NCI-H2029 (cell line): Measurements from ENCODE around the gene ABT1.

Experiments used
- DNase-seq: peaks from one replicate; lab custom pipeline; 2025; lab: John Stamatoyannopoulos, UW

The ABT1 gene

GRCh38 chr6:26607434-26608230 is 10.9 kb downstream of the ABT1 start:
- peak; percentile 72 for DNase-seq

- DNase-seq = no peak
Measured at GRCh38 chr6:26609463-26609862, 12.7 kb downstream of the ABT1 start.

- no peak for DNase-seq
Measured at GRCh38 chr6:26611599-26611998, 14.8 kb downstream of the ABT1 start.

GRCh38 chr6:26613201-26613600 is 16.4 kb downstream of the ABT1 start:
- DNase-seq = no peak

- DNase-seq = no peak
Measured at GRCh38 chr6:26613689-26614683, 17.2 kb downstream of the ABT1 start.

- no peak for DNase-seq
Measured at GRCh38 chr6:26623339-26623859, 26.6 kb downstream of the ABT1 start.

- DNase-seq = no peak
Measured at GRCh38 chr6:26624557-26624956, 27.8 kb downstream of the ABT1 start.

GRCh38 chr6:26627843-26628242 is 31.1 kb downstream of the ABT1 start:
- DNase-seq = no peak

GRCh38 chr6:26629359-26629758 is 32.6 kb downstream of the ABT1 start:
- DNase-seq = no peak

- no peak for DNase-seq
Measured at GRCh38 chr6:26640806-26641205, 44.1 kb downstream of the ABT1 start.

- no peak for DNase-seq
Measured at GRCh38 chr6:26646074-26646473, 49.3 kb downstream of the ABT1 start.
